Hematopoietic multipotent progenitor cell treated with erythropoietin and hydrocortisone succinate and interleukin-3 and kit ligand, for 15 days (in vitro differentiated cells): Measurements from ENCODE around the gene PLA2G4E.

Experiments used
- DNase-seq: peaks from one replicate; pipeline ENCODE4 v3.0.0-alpha.2; 2015; ENCODE audit warnings: low spot score

Gene PLA2G4E

GRCh38 chr15:42050484-42051255 is 29.8 kb upstream of the PLA2G4E start:
- DNase-seq: no peak

DNA sequence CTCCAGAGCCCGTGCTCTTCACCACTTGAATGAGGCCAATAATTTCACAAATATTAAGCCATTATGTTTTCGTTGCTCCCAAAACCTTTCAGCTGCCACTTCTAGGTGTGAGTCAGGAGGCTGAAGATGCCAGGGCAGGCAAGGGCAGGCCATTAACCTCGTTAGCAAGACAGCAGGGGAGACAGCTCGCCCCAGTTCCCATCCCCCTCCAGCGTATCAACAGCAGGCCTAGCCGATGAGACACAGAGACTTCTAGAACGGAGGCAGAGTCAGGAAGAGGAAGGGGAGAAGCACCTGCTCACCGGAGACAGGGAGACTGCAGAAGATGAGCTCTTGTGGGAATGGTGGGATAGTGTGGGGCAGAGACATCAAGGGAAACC is 28.0 kb upstream of the PLA2G4E start:
- DNase-seq: no peak

- no peak for DNase-seq
These were observed 27.4 kb upstream of the PLA2G4E start for GRCh38 chr15:42048080-42048820.

DNA sequence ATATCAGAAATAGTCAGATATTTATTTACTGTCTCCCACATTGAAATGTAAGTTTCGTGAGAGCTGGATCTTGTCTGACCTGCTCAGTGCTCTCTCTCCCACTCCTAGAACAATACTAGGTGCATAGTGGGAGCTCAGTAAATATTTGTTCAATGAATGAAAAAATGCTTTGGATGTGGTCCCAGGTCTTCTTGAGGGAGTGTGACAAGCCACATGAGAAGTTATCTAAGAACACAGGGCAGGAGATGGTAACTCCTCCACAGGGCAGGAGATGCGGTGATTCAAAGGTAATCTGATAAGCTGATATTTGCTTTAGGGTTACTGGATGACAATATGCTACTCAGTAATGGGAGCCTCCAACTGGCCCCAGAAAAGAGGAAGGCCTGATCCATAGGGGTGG is 25.8 kb upstream of the PLA2G4E start:
- DNase-seq: no peak

DNA sequence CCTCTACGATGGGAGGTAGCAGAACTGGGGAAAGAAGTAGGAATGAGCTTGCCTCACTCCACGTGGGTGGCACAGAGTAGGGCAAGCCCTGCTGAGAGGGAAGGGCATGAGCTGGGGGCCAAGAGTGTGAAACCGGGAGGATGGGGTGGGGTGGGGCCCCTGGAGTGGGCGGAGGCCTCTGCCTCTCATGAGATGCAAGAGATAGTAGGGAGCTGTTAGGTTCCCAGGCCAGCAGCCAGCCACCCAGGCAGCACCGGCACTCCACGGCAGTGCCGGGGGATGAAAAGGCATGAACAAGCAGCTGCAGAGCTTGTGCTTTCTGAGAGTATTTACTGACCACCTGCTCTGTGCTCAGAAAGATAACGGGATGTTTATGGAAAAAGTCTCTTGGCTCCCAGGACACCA is 24.4 kb upstream of the PLA2G4E start:
- no peak for DNase-seq

DNA sequence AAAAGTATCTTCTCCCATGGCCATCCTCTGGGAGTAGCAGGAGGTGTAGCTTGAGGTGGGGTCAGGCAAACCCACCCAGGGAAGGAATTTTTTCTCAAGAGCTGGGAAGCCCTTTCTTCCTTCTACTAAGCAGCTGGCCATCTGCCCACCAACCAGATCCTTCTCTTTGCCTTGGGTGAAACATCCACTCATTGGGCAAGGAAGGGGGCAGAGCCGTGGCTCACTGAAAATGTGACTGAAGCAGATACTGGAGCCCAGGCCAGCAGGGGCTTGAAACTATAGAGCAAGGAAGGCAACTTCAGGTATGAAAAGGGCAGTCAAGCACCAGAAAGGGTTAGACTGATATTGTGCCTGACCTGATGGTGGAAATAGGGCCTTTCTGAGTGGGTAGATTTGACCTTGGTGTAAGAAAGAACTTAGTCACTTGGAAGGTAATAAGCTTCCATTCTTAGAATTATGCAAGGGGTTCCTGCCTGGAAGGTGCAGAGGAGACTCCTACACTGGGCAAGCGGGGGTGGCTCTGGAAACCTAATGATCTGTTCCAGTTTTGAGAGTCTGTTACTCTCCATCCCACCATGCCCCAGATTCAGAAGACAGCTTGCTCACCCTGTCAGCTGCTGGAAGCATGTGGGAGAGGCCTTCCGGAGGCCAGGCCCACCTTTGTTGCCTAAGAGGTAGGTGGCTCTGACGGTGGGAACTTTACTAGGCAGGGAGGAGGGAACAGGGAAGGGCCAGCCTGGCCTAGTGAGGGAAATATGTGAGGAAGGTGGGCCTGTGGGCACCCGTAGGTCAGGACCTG is 22.0 kb upstream of the PLA2G4E start:
- no peak for DNase-seq

DNA sequence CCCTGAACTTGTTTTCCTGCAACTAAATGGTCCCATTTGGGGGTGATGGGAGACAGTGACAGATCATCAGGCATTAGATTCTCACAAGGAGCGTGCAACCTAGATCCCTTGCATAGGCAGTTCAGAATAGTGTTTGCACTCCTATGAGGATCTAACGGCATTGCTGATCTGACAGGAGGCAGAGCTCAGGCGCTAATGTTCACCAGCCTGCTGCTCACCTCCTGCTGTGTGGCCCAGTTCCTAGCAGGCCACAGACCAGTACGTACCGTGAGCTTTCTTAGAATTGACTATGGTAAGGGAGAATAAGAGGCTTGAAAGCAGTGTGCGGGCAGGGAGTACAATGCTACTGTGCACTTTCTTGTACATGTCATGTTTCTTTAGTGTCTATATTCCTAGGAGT is 17.6 kb upstream of the PLA2G4E start:
- DNase-seq: no peak

GRCh38 chr15:42037656-42038055 is 16.8 kb upstream of the PLA2G4E start:
- DNase-seq: no peak

DNA sequence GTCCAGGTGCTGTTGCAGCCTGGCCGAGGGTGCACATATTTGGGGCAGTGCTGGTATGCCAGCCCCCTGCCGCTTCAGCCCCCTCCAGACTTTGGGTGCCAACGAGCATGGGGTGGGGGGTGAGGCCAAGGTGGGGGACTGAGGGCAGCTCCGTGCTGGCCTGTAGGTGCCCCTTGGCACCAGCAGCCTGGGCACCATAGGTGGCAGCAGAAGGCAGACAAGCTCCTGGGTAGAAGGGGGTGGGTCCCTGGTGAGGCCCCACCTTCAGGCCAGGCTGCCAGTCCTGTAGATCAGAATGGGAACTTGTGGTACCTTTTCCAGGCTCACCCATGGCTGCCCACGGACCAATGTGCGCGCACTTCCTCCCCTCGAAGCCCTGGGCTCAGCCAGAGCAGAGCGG is 16.1 kb upstream of the PLA2G4E start:
- no peak for DNase-seq

- DNase-seq: no peak
These were observed 15.5 kb upstream of the PLA2G4E start for GRCh38 chr15:42036112-42036905.

GRCh38 chr15:42035435-42035761 is 14.6 kb upstream of the PLA2G4E start:
- DNase-seq: no peak

DNA sequence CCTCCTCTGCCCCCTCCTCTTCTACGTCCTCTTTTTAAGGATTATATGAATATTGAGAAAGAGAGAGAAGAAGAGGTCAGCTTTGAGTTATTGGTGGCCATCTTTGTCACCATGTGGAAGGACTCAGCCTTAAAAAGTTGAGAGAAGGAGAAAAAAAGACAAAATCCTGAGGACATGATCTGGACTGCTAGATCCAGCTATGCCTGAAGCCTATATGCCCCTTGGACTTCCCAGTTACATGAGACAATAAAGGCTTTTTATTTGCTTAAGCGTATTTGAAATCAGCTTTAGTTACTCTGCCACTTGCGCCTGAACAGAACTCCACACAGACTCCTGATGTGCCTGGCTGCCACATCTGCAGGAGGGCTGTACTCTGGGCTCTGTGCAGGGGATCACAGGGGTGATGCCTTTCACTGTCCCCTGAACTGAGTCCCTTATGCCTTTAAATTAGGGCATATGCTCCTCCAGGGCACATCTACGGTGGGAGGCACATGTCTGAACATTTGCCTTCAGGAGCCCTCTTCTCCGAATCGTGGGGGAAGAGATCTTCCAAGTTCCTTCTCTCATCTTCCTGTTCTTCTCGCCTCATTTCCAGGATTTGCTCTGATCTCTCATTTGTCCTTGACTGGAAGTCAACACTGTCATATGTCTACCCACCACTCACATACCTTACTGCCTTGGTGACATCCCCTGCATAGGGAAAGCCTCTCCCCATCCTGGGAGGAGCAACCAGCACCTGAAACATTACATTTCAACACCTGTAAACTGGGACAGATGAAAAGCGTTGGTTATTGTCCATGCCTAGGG is 14.0 kb upstream of the PLA2G4E start:
- no peak for DNase-seq

GRCh38 chr15:42033214-42033873 is 12.5 kb upstream of the PLA2G4E start:
- no peak for DNase-seq

- DNase-seq: no peak
These were observed 11.8 kb upstream of the PLA2G4E start for GRCh38 chr15:42032376-42033213.

GRCh38 chr15:42031198-42031915 is 10.5 kb upstream of the PLA2G4E start:
- no peak for DNase-seq

DNA sequence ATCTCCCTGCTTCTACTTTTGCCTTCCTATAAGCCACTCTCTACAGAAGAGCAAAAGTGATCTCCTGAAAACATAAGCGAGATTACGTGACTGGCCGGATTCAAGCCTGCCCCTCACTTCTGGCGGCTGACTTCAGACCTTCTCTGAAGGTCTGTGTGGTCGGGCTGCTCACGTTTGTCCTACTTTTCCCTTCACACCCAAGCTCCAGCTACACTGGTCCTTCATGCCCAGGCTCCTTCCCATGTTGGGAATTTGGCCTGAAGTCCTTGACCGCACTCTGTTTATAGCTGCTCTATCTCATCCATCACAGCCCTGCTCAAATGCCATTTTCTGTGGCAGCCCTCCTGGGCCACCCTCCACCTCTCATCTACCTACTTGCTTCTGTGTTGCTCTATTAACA is 6.7 kb upstream of the PLA2G4E start:
- no peak for DNase-seq

GRCh38 chr15:42024303-42024702 is 3.5 kb upstream of the PLA2G4E start:
- no peak for DNase-seq

DNA sequence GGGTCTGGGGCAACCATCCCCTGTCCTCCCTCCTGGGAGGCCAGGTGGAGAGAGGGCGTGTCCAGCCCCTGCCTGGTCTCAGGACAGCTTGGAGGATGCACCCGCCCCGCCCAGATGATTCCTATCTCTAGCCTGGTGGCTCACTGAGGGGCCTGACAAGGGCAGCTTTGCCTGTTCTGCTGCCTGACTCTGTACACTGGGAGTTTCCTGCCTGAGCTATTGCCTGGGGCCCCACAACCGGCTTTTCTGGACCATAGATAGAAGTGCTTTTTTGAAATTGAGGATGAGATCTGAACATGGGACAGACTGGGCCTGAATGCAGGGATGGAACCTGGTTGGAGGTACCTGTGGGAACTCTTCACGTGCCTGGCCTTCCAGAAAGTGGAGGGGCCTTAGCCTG is 751 bp upstream of the PLA2G4E start:
- DNase-seq: no peak
